HepG2 (cell line): ENCODE results near the gene ARPC1B. TPM values are rescaled to one million over a fixed set of nuclear protein-coding genes. Genes with fewer than 3 reads are reported as not detected.

Source experiments
- ATAC-seq: fragments of 200-7000 bp; cut with Tn5 transposase; 3 replicates; pipeline ENCODE4 v1.9.1; 2020; ENCODE audit warnings: mild to moderate bottlenecking, moderate library complexity
- BruUV-seq: library from RNA; stranded (reverse); fragments of 400-500 nt; replicated peaks from 2 replicates; lab custom pipeline; 2021; lab: Mats Ljungman, UMichigan
- CTCF ChIA-PET: fragments of 300-600 bp; formaldehyde crosslinking; extraction: SDS; loops from one replicate; lab custom pipeline; 2021; ENCODE audit warnings: low total read pairs, inconsistent platforms, low intra/inter-chr PET ratio; lab: Yijun Ruan, JAX
- POLR2A ChIA-PET: fragments of 350-600 bp; sonication (Branson Sonifier 250); formaldehyde crosslinking; loops from one replicate; lab custom pipeline; 2020; ENCODE audit warnings: antibody characterized with exemption, inconsistent platforms; lab: Yijun Ruan, JAX
- DNase-seq: peaks from one replicate; pipeline ENCODE4 v3.0.0-alpha.2; 2015; ENCODE audit warnings: low spot score
- FAIRE-seq: peaks from 3 replicates; lab custom pipeline; 2011; peaks lifted over from hg19 to GRCh38; lab: Jason Lieb, UNC
- H2AFZ ChIP-seq: one replicate; pipeline ENCODE4 v1.6.1; 2011; ENCODE audit warnings: low read length, inconsistent platforms
- H3K27ac ChIP-seq: fragments of 300-600 bp; 3 replicates; pipeline ENCODE4 v1.8.0; 2011; ENCODE audit warnings: mixed run types, mild to moderate bottlenecking, mixed read lengths, low read length, inconsistent platforms; ENCODE audit not compliant: insufficient read depth; ENCODE audit errors: extremely low read length
- H3K27me3 ChIP-seq, 2 experiments: fragments of 200-600 bp in 1 of 2; 2 replicates in 1 of 2; 3 replicates in 1 of 2; pipeline versions ENCODE4 v1.6.0 to v1.8.0; 2011; ENCODE audit warnings: low read length in 2 of 2, mild to moderate bottlenecking in 2 of 2, moderate library complexity in 2 of 2, inconsistent platforms in 1 of 2; ENCODE audit not compliant: insufficient read depth in 2 of 2, control insufficient read depth in 1 of 2
- H3K36me3 ChIP-seq, 2 experiments: fragments of 200-600 bp in 1 of 2; replicated peaks in 1 of 2; 2 replicates in 1 of 2; 3 replicates in 1 of 2; pipeline versions ENCODE4 v1.5.1 to v1.8.0; 2011; ENCODE audit warnings: low read length in 2 of 2, inconsistent platforms in 1 of 2; ENCODE audit not compliant: insufficient read depth in 2 of 2, control insufficient read depth in 1 of 2
- H3K4me1 ChIP-seq: 2 replicates; pipeline ENCODE4 v1.5.1; 2012; ENCODE audit warnings: low read length, inconsistent platforms; ENCODE audit not compliant: insufficient read depth
- H3K4me2 ChIP-seq: 2 replicates; pipeline ENCODE4 v1.6.0; 2011; ENCODE audit warnings: low read depth, low read length, inconsistent platforms
- H3K4me3 ChIP-seq, 3 experiments: fragments of 200-600 bp in 1 of 3; sonication (generic), shearing (Covaris generic) in 1 of 3; replicated peaks in 1 of 3; 2 replicates each; pipeline ENCODE4 v1.5.1; 2011 to 2016; ENCODE audit warnings: low read length in 3 of 3, inconsistent platforms in 2 of 3, low read depth in 2 of 3, mild to moderate bottlenecking in 2 of 3, control low read depth in 1 of 3, mixed read lengths in 1 of 3; ENCODE audit not compliant: insufficient read depth in 1 of 3
- H3K79me2 ChIP-seq: one replicate; pipeline ENCODE4 v1.6.1; 2011; ENCODE audit warnings: low read length, inconsistent platforms; ENCODE audit not compliant: insufficient read depth
- H3K9ac ChIP-seq: 2 replicates; pipeline ENCODE4 v1.6.0; 2011; ENCODE audit warnings: mild to moderate bottlenecking, low read depth, low read length, inconsistent platforms; ENCODE audit not compliant: insufficient read depth
- H3K9me3 ChIP-seq: 2 replicates; pipeline ENCODE4 v1.5.1; 2012; ENCODE audit warnings: mild to moderate bottlenecking, low read length
- H4K20me1 ChIP-seq: 2 replicates; pipeline ENCODE4 v1.6.0; 2011; ENCODE audit warnings: inconsistent platforms, mild to moderate bottlenecking, low read length, moderate library complexity; ENCODE audit not compliant: insufficient read depth
- ATF4 ChIP-seq, 2 experiments: fragments of 450-650 bp in 1 of 2; sonication (generic) in 1 of 2; formaldehyde crosslinking; IDR thresholded peaks; 2 replicates each; pipeline versions ENCODE4 v1.5.0 to v1.8.0; 2020 to 2022; ENCODE audit warnings: mild to moderate bottlenecking in 1 of 2, missing genetic modification reagents in 1 of 2
- CENPT ChIP-seq: sonication (generic); formaldehyde crosslinking; IDR thresholded peaks from 2 replicates; pipeline ENCODE4 v1.8.0; 2022; ENCODE audit warnings: low read depth, mild to moderate bottlenecking, moderate library complexity, missing genetic modification reagents
- FIP1L1 ChIP-seq: fragments of 200-400 bp; formaldehyde crosslinking; IDR thresholded peaks from 2 replicates; pipeline ENCODE4 v1.6.1; 2018; ENCODE audit warnings: low read depth, mild to moderate bottlenecking, low read length, moderate library complexity, borderline replicate concordance; ENCODE audit not compliant: insufficient read depth
- JUND ChIP-seq: sonication (generic); formaldehyde crosslinking; IDR thresholded peaks from 2 replicates; pipeline ENCODE4 v1.8.0; 2022; ENCODE audit warnings: mild to moderate bottlenecking, missing genetic modification reagents
- NFE2 ChIP-seq: sonication (generic); formaldehyde crosslinking; IDR thresholded peaks from 2 replicates; pipeline ENCODE4 v1.4.0; 2020; ENCODE audit warnings: missing genetic modification reagents
- NFE2L1 ChIP-seq: sonication (generic); formaldehyde crosslinking; IDR thresholded peaks from 2 replicates; pipeline ENCODE4 v1.4.0; 2020; ENCODE audit warnings: missing genetic modification reagents, mild to moderate bottlenecking, borderline replicate concordance
- PAF1 ChIP-seq: IDR thresholded peaks from 2 replicates; pipeline ENCODE4 v1.6.1; 2016; ENCODE audit warnings: missing genetic modification reagents, missing compliant biosample characterization
- POLR2A ChIP-seq, 2 experiments: IDR thresholded peaks; 2 replicates each; pipeline ENCODE4 v1.6.1; 2011; ENCODE audit warnings: low read depth in 2 of 2, low read length in 2 of 2, mild to moderate bottlenecking in 1 of 2, moderate library complexity in 1 of 2; ENCODE audit not compliant: insufficient read depth in 1 of 2
- POLR2G ChIP-seq: fragments of 200-400 bp; formaldehyde crosslinking; IDR thresholded peaks from 2 replicates; pipeline ENCODE4 v1.6.1; 2018; ENCODE audit warnings: mild to moderate bottlenecking, low read depth, low read length, moderate library complexity
- RARG ChIP-seq: sonication (generic); formaldehyde crosslinking; IDR thresholded peaks from 2 replicates; pipeline ENCODE4 v1.4.0; 2020; ENCODE audit warnings: low read depth, mild to moderate bottlenecking, missing genetic modification reagents
- REXO4 ChIP-seq: sonication (generic); formaldehyde crosslinking; IDR thresholded peaks from 2 replicates; pipeline ENCODE4 v1.8.0; 2022; ENCODE audit warnings: missing genetic modification reagents, mild to moderate bottlenecking, borderline replicate concordance
- ZBTB49 ChIP-seq: sonication (generic); formaldehyde crosslinking; IDR thresholded peaks from 2 replicates; pipeline ENCODE4 v1.4.0; 2020; ENCODE audit warnings: missing genetic modification reagents, borderline replicate concordance
- ZNF160 ChIP-seq: sonication (generic); formaldehyde crosslinking; IDR thresholded peaks from 2 replicates; pipeline ENCODE4 v1.8.0; 2022; ENCODE audit warnings: mild to moderate bottlenecking, inconsistent platforms, missing genetic modification reagents
- ZNF383 ChIP-seq: sonication (generic); formaldehyde crosslinking; IDR thresholded peaks from 2 replicates; pipeline ENCODE4 v1.4.0; 2020; ENCODE audit warnings: missing genetic modification reagents, mild to moderate bottlenecking, borderline replicate concordance
- ZNF451 ChIP-seq: sonication (generic); formaldehyde crosslinking; IDR thresholded peaks from 2 replicates; pipeline ENCODE4 v1.5.0; 2020; ENCODE audit warnings: mild to moderate bottlenecking, missing genetic modification reagents
- ZNF781 ChIP-seq: sonication (generic); formaldehyde crosslinking; IDR thresholded peaks from 2 replicates; pipeline ENCODE4 v1.5.1; 2020; ENCODE audit warnings: borderline replicate concordance, mild to moderate bottlenecking, missing genetic modification reagents; ENCODE audit errors: not compliant biosample characterization
- ZSCAN22 ChIP-seq: sonication (generic); formaldehyde crosslinking; IDR thresholded peaks from 2 replicates; pipeline ENCODE4 v1.4.0; 2020; ENCODE audit warnings: mild to moderate bottlenecking, missing genetic modification reagents
- WGBS: methylation state at CpG from one replicate; pipeline ENCODE4 v1.1.6; 2017; ENCODE audit warnings: low lambda C conversion rate; 5-methylcytosine and 5-hydroxymethylcytosine counted together
- in situ Hi-C: cut with HindIII; loops from 2 replicates; pipeline ENCODE4 v1.10.0; 2017; ENCODE audit warnings: low pct_unique_long_range_greater_than_20kb; ENCODE audit not compliant: extremely low pct_ligation_motif_present
- intact Hi-C: fragments of 100-400 bp; cut with micrococcal nuclease; formaldehyde crosslinking; loops from one replicate; pipeline ENCODE4 v1.10.0; 2022; ENCODE audit not compliant: unreplicated experiment
- polyA plus RNA-seq, 8 experiments: library from polyadenylated mRNA; depleted of rRNA in 3 of 8; stranded (reverse) in 7 of 8; unstranded in 1 of 8; fragments of >200 nt; fragmentation: Illumina TruSeq in 4 of 8; extraction: Trizol in 4 of 8; gene quantifications; 2 replicates each; pipeline versions ENCODE4 v1.2.1 to v1.2.3, GENCODE V29; 2011 to 2016; ENCODE audit warnings: low read depth in 4 of 8, missing spikeins in 1 of 8, mixed read lengths in 1 of 8; ENCODE audit not compliant: insufficient read depth in 1 of 8
- total RNA-seq, 5 experiments: library from RNA; depleted of rRNA; stranded (reverse); fragments of >200 nt; fragmentation: Illumina TruSeq; extraction: Trizol; gene quantifications; 2 replicates each; pipeline ENCODE4 v1.2.3, GENCODE V29; 2016; ENCODE audit warnings: low read depth in 1 of 5
- TF ChIP-seq, protein P1 (sequence below): sonication (generic); formaldehyde crosslinking; IDR thresholded peaks from 2 replicates; pipeline ENCODE4; 2020; ENCODE audit warnings: missing genetic modification reagents, mild to moderate bottlenecking, borderline replicate concordance

ARPC1B gene
- total and polyA plus RNA-seq, 2 of the 13 experiments (the other 11 are each of a cell fraction or from before 2014, with no cell fraction given): 72.9 to 89.1 TPM

- Histone ChIP-seq H3K4me3 (no peak overlapping the region), H4K20me1 (no peaks in the 10 kb centered on the region), H3K27me3 (no peaks in the 10 kb centered on the region), H3K9me3 (no peaks in the 10 kb centered on the region), H3K36me3 (peaks cover 39 to 86% of the 10 kb centered on the region in 2 experiments), H3K27ac (no peak overlapping the region), H3K4me1 (no peaks in the 10 kb centered on the region), H3K4me2 (no peak overlapping the region), H3K79me2 (peaks cover 2% of the 10 kb centered on the region), H3K9ac (no peak overlapping the region), H2AFZ (no peak overlapping the region)
- WGBS: 98% methylated on average over 5 of the region's 5 CpGs
- ChIA-PET POLR2A (interaction anchor here (1.6 to 1.7 kb wide), 2 partner anchors 10 to 18 kb away, joined by 4 to 5 read pairs; partner anchors contain the start of genes BUD31 and PDAP1), CTCF (no interaction called here)
- in situ Hi-C loops (no loop called here), intact Hi-C loops (no loop called here)
- no TSS peak for BruUV-seq
- DNase-seq (no peak), FAIRE-seq (no peak), ATAC-seq (no peak)
- 0 out of 2 replicates have a peak, but pooled peaks have one; percentile 6 for TF ChIP-seq PAF1 (CRISPR knock-in tag)
- TF ChIP-seq ZNF781 (CRISPR knock-in tag): no peak
- no peak for TF ChIP-seq RARG (CRISPR knock-in tag)
- peak; percentile 47 for TF ChIP-seq POLR2G
- no peak for TF ChIP-seq NFE2
- TF ChIP-seq ZBTB49: no peak
- TF ChIP-seq NFE2L1 (CRISPR knock-in tag): no peak
- TF ChIP-seq ZSCAN22 (CRISPR knock-in tag): no peak
- no peak for TF ChIP-seq ZNF451 (CRISPR knock-in tag)
- no peak for TF ChIP-seq CENPT (CRISPR knock-in tag)
- TF ChIP-seq ATF4 (CRISPR knock-in tag; IDR thresholded peaks at IDR 0.05): no peak
- TF ChIP-seq, protein P1, sequence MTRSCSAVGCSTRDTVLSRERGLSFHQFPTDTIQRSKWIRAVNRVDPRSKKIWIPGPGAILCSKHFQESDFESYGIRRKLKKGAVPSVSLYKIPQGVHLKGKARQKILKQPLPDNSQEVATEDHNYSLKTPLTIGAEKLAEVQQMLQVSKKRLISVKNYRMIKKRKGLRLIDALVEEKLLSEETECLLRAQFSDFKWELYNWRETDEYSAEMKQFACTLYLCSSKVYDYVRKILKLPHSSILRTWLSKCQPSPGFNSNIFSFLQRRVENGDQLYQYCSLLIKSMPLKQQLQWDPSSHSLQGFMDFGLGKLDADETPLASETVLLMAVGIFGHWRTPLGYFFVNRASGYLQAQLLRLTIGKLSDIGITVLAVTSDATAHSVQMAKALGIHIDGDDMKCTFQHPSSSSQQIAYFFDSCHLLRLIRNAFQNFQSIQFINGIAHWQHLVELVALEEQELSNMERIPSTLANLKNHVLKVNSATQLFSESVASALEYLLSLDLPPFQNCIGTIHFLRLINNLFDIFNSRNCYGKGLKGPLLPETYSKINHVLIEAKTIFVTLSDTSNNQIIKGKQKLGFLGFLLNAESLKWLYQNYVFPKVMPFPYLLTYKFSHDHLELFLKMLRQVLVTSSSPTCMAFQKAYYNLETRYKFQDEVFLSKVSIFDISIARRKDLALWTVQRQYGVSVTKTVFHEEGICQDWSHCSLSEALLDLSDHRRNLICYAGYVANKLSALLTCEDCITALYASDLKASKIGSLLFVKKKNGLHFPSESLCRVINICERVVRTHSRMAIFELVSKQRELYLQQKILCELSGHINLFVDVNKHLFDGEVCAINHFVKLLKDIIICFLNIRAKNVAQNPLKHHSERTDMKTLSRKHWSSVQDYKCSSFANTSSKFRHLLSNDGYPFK: no peak
- peak in 1 of 2 experiments; percentile 4; a peak in 1 of 4 replicates for TF ChIP-seq POLR2A (IDR thresholded peaks at IDR 0.05; ENCODE audit: insufficient read depth in 1 of 2, low read depth in 2 of 2, low read length in 2 of 2)
- no peak for TF ChIP-seq ZNF160 (CRISPR knock-in tag)
- TF ChIP-seq JUND (CRISPR knock-in tag): no peak
- no peak for TF ChIP-seq ZNF383 (CRISPR knock-in tag)
- TF ChIP-seq FIP1L1: no peak
- TF ChIP-seq REXO4 (CRISPR knock-in tag): no peak
These were observed 24.4 kb downstream of the ARPC1B start for GRCh38 chr7:99398891-99399445.
